COLO668 (cell line): ENCODE measurements around the gene UBAC2.

Experiments
- DNase-seq: peaks from one replicate; lab custom pipeline; 2025; ENCODE audit not compliant: unreplicated experiment; lab: John Stamatoyannopoulos, UW

Gene UBAC2

DNA sequence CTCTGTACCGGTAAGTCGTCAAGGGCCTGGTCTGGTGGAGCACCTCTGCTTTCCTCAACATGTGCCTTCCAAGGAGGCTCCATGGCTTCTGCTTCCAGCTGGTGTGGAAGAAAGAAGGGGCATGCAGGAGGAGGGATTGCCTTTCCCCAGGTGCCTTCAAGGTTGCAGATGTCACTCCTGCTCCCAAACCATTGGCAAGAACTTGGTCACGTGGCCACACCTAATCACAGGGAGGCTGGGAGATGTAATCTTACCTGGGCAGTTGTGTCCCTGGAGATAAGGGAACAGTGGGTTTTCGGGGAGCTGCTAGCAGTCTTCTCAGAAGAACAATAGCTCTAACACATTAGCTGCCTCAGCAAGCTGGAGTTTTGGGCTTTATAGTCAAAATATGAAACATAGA lies 67.3 kb downstream of the UBAC2 start:
- no peak for DNase-seq

- no peak for DNase-seq
Measured at GRCh38 chr13:99268822-99269221, 68.2 kb downstream of the UBAC2 start.

GRCh38 chr13:99269627-99270241 lies 69.1 kb downstream of the UBAC2 start:
- no peak for DNase-seq

DNA sequence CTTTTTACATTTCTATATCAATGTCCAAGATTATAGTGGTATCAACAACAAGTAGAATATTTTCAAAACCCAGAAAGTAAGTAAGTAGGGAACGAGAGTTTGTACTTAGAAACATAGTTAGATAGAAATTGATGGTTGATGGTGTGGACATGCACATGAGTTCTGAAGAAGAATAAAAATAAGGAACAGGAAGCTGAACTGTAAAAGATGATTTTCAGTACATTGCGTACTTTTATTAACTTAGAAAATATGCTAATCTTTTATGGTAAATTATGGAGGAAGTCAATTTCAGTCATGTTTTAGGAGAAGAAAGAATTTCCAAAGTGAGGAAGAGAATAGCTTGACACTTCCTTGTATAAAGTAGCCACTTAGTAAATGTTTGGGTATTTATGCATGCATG lies 69.9 kb downstream of the UBAC2 start:
- no peak for DNase-seq

DNA sequence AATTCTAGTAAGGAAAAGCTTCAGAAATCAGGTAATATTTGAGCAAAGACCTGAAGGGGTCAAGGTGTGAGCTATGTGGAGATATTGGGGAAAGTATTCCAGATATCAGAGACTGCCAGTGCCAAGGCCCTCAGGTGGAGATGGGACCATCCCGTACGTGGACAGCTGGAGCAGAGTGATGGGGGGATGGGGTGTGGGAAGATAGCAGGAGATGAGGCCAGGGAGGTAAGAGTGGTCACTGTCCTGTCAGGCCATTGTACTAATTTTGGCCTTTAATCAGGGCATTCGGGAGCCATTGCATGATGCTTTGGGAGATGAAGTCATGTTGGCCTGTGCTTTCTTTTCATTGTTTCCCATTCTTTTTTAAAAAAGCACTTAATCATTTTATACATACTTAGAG lies 70.6 kb downstream of the UBAC2 start:
- DNase-seq, result no peak

DNA sequence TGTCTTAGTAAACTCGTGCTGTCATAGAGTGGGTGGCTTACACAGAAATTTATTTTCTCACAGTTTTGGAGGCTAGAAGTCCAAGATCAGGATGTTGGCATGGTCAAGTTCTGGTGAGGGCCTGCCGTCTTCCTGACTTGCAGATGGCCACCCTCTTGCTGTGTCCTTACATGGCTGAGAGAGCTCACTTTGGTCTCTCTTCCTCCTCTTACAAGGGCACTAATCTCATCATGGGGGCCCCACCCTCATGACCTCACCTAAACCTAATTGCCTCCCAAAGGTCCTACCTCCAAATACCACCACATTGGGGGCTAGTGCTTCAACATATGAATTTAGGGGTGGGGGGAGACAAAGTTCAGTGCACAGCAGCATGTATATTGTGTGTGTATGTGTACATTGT lies 71.8 kb downstream of the UBAC2 start:
- no peak for DNase-seq

DNA sequence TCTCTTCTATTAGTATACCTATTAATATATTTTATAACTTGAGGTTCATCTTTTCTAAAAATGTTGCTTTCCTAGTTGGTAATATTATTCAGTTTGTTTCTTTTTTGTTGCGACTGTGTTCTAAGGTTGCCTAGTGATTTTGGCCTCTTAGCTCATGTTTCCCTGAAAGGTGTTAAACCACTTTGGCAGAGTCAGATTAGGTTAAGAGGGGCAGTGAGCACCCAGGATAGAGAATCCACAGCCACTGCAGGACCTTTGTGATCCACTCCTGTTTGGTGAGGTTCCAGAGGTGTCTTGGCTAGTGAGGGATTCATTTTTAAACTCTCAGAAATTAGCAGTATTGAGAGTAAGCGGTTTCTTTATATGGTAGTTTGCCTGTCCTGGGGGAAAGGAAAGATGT lies 72.5 kb downstream of the UBAC2 start:
- no peak for DNase-seq

GRCh38 chr13:99275093-99275469 lies 74.4 kb downstream of the UBAC2 start:
- no peak for DNase-seq

DNA sequence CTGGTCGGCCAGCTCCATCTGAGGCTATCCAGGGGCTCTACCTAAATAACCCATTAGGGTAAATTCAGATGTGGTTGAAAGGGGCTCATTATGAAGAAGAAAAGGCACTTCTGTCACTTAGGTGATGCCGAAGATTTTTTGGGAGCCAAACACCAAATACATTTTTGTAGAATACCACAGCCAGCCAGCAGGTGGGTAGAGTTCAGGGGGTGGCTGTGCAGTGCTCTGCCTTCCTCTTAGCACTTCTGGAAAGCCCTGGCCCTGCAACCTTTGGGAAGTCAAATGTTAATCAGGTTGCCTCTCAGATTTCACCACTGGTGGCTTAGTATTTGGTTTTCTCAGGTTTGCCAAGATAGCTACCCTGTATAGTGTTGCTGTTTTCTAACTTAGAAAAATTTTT lies 76.1 kb downstream of the UBAC2 start:
- DNase-seq, result no peak

DNA sequence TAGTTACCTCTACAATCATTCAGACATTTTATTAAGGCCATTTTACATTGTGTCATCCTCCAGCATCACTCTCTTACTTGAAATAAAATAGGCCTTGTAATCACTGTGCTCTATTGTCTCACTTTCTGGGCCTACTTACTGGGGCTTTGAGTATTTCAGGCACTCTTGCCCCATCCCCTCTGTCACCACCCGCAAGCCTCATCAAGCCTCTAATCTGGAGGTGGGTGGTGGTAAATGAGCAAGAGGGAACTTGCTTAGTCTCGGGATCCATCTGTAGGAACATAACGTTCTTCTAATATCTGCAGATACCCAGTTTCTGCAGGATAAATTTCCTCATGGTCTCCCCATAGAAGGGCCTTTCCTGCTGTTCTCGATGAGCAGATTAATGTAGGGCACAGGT lies 77.0 kb downstream of the UBAC2 start:
- DNase-seq, result no peak

- no peak for DNase-seq
Measured at GRCh38 chr13:99278200-99278599, 77.5 kb downstream of the UBAC2 start.

DNA sequence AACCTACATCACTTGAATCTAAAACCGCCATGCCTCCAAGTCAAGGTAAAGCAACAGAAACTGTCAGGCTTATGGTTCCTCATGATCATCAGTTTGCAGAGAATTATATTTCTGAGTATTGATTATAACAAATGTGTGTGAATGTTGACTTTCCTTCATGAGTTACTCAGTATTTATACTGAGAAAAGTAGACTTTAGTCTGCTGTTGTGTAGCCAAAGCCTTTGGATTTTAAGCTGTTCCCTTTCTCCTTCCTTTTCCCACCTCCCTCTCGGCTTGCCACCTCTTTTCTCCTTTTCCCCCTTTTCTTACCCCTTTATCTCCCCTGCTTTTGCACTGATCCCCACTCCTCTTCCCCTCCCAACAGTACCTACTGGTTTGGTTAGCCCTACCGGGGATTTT lies 78.2 kb downstream of the UBAC2 start:
- DNase-seq, result no peak

GRCh38 chr13:99279637-99280036 lies 79.0 kb downstream of the UBAC2 start:
- no peak for DNase-seq

DNA sequence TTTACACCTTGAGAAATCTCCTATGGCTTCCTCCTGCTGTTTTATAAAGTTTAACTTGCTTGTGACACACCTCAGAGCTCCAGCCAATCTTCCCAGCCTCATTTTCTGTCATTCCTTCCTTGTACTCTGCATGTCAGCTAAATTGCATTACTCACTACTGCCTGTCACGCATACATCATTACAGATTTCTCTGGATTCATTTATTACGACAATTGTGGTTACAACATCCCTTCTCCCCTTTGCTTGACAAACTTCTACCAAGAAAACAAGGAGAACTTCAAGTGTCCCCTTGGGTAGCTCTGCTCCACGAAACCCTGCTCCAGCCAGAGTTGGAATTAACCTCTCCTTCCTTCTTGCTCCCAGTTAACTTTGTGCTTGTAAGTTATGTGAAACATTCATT lies 79.5 kb downstream of the UBAC2 start:
- no peak for DNase-seq

DNA sequence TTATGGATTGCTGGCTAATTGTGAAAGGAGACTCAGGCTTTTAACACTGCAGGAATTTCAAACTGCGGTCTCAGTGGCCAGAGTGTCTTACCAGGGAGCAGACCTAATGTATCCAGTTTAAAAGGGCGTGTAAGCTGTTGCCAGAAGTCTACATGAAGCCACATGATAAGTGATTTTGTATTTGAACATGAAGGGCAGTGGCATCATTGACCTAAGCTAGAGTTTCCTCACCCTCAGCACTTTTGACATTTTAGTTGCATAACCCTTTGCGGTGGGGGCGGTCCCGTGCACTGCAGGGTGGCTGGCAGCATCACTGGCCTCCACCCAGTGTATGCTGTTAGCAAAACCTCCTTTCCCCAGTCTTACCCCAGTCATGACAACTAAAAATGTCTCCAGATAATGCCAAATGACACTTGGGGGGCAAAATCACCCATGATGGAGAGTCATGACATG lies 81.2 kb downstream of the UBAC2 start:
- DNase-seq, result no peak

- DNase-seq, result no peak
Measured at GRCh38 chr13:99282264-99283231, 81.9 kb downstream of the UBAC2 start.

DNA sequence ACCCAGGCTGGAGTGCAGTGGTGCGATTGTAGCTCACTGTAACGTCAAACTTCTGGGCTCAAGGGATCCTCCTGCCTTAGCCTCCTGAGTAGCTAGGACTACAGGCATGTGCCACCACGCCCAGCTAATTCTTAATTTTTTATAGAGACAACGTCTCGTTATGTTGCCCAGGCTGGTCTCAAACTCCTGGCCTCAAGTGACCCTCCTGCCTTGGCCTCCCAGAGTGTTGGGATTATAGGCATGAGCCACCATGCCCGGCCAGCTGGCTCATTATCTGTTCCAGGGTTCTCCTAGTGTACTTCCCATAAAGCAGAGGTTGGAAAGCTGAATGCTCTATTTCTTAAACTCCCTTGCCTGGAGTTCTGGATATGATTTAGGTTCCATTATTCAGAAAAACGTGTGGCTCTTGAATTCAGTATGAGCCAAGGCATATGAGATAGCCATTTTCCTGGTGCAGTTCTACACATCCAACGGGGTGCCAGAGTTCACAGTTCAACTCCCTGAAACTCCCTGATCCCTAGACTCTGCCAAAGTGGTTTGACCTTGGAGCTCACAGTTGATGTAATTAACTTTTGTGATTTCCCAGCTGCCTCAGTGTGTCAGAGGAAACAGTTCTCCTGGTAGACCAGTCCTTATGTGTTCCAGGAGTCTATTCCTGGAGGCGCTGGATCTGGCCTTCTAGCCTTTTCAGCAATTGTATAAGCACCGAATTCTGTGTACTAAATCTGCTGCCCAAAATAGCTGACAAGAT lies 85.0 kb downstream of the UBAC2 start:
- no peak for DNase-seq

DNA sequence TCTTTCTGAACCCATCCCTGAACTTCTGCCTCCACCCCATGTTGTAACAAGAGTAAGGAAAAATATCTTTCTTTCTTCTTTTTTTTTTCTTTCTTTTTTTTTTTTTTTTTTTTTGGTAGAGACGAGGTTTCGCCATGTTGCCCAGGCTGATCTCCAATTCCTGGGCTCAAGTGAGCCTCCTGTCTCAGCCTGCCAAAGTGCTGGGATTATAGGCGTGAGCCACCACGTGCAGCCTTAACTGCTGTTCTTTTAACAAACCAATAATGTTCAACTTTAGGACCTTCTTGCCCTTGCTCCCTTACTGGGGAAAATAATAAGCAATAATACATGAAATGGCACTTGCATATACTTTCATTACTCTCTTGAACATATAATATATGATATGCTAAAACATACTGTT lies 86.9 kb downstream of the UBAC2 start:
- DNase-seq, result no peak

DNA sequence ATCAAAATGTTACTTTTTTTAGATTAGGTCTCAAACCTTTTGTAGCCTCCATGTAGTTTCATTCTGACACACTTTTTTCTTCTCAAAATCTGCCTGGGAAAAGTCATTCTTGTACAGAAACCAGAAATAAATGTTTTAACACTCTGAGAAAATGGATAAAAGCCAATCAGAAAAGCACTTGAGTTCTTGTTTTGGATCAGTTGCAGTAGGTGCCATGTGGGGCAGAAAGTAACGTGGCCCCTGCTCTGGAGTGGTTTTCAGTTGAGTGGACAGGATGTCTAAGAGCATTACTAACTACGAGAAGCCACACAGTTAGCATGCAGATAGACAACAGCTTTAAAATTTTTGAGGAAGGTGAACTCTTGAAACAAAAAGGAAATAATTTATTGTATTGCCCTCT lies 87.4 kb downstream of the UBAC2 start:
- no peak for DNase-seq

- DNase-seq, result no peak
Measured at GRCh38 chr13:99289271-99289670, 88.6 kb downstream of the UBAC2 start.

GRCh38 chr13:99289674-99290337 lies 89.2 kb downstream of the UBAC2 start:
- no peak for DNase-seq
